GDM1 (cell line): ENCODE measurements around the gene MBL2.
A peak's percentile ranks its signal among the peaks of the same experiment; 100 is the strongest.

ENCODE experiments used
- DNase-seq: peaks from one replicate; lab custom pipeline; 2025; lab: John Stamatoyannopoulos, UW

MBL2 gene

GRCh38 chr10:52771534-52772445, 794 bp downstream of the MBL2 start:
- peak; percentile 9 for DNase-seq

GRCh38 chr10:52770904-52771303, 1.7 kb downstream of the MBL2 start:
- no peak for DNase-seq

- DNase-seq = no peak
These were observed 2.6 kb downstream of the MBL2 start for GRCh38 chr10:52769966-52770365.

- no peak for DNase-seq
These were observed 4.5 kb downstream of the MBL2 start for GRCh38 chr10:52768001-52768532.

- DNase-seq = no peak
These were observed 10.5 kb downstream of the MBL2 start for GRCh38 chr10:52762088-52762487.

- DNase-seq = no peak
These were observed 13.4 kb downstream of the MBL2 start for GRCh38 chr10:52759154-52759553.

- no peak for DNase-seq
These were observed 14.2 kb downstream of the MBL2 start for GRCh38 chr10:52758406-52758805.

- no peak for DNase-seq
These were observed 14.8 kb downstream of the MBL2 start for GRCh38 chr10:52757773-52758172.

GRCh38 chr10:52756966-52757365, 15.6 kb downstream of the MBL2 start:
- no peak for DNase-seq

GRCh38 chr10:52756295-52756694, 16.3 kb downstream of the MBL2 start:
- DNase-seq = no peak

GRCh38 chr10:52755297-52756062, 17.1 kb downstream of the MBL2 start:
- DNase-seq = peak; percentile 86

GRCh38 chr10:52752801-52753445, 19.7 kb downstream of the MBL2 start:
- DNase-seq = peak; percentile 36

- DNase-seq = no peak
These were observed 20.3 kb downstream of the MBL2 start for GRCh38 chr10:52752261-52752660.

GRCh38 chr10:52751337-52751736, 21.2 kb downstream of the MBL2 start:
- no peak for DNase-seq

GRCh38 chr10:52750629-52751028, 22.0 kb downstream of the MBL2 start:
- no peak for DNase-seq

- DNase-seq = no peak
These were observed 24.9 kb downstream of the MBL2 start for GRCh38 chr10:52747694-52748093.

GRCh38 chr10:52746169-52746568, 26.4 kb downstream of the MBL2 start:
- no peak for DNase-seq

GRCh38 chr10:52744057-52744805, 28.4 kb downstream of the MBL2 start:
- DNase-seq = no peak

- no peak for DNase-seq
These were observed 29.9 kb downstream of the MBL2 start for GRCh38 chr10:52742731-52743130.

- no peak for DNase-seq
These were observed 30.7 kb downstream of the MBL2 start for GRCh38 chr10:52741851-52742250.

- peak; percentile 46 for DNase-seq
These were observed 31.5 kb downstream of the MBL2 start for GRCh38 chr10:52740913-52741675.
